Transverse colon (tissue), 4 donors: ENCODE measurements around the gene DOCK1.

Source experiments
- CTCF ChIP-seq, 5 experiments: fragments of 200-600 bp in 3 of 5; fragments of 450-650 bp in 2 of 5; sonication (generic) in 3 of 5; IDR thresholded peaks; 1 replicate in 2 of 5; 2 replicates in 3 of 5; pipeline ENCODE4 v1.5.1; 2016 to 2017; ENCODE audit warnings: antibody characterized with exemption in 5 of 5, inconsistent platforms in 3 of 5, mild to moderate bottlenecking in 2 of 5, moderate library complexity in 1 of 5
- POLR2A ChIP-seq: fragments of 450-650 bp; IDR thresholded peaks from one replicate; pipeline ENCODE4 v1.6.1; 2016; ENCODE audit warnings: antibody characterized with exemption, mild to moderate bottlenecking, moderate library complexity
- POLR2AphosphoS5 ChIP-seq, 3 donors: sonication (generic); formaldehyde crosslinking; IDR thresholded peaks; one replicate each; pipeline ENCODE4 v1.6.1; 2016; ENCODE audit warnings: antibody characterized with exemption in 3 of 3

DNA sequence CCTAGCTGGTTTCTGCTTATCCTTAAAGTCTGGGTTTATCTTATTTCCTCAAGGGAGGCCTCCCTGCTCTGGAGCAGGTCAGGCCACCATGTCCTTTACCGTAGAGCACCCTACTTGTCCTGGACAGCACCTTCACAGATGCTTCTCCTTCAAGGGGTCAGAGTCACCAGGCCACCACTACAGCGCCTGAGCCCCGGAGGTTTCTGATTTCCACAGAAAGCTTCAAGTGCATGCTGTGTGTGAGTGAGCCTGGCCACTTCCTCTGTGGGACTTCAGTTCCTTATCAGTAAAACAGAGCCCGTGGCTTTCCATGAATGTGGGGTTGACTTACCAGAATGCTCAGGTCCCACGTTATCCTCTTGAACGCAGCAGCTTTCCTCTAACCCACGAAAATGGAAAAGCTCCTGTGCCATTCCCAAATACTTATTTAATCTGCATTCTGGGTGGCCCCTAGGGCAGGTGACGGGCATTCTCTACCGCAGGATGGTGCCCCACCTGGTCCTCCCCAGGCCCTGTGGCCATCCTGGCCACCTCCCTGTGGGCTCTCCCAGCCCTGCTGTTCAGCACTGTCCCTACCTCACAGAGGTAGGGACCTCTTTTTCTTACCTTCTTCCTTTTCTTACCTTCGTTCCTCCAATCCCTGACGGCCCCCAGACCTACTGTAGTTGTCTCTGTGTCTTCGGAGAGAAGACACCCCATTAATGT is 1.4 kb upstream of the DOCK1 start:
- TF ChIP-seq POLR2AphosphoS5 (IDR thresholded peaks at IDR 0.05) (no peak), POLR2A (no peak), CTCF (IDR thresholded peaks at IDR 0.05) (no peak)
